GM18507 (cell line): ENCODE data around the gene HTR3B.
A peak's percentile ranks its signal among the peaks of the same experiment; 100 is the strongest.
"Not testable (repeated sequence)": the region's sequence is repeated elsewhere in the genome, so short reads cannot be mapped to it uniquely, and the experiment has no call there.

Experiments used
- DNase-seq: peaks from one replicate; pipeline ENCODE4 v3.0.0; 2011; ENCODE audit warnings: low read depth; ENCODE audit not compliant: insufficient read length; ENCODE audit errors: extremely low spot score
- FAIRE-seq: peaks from 2 replicates; lab custom pipeline; 2011; peaks lifted over from hg19 to GRCh38; lab: Jason Lieb, UNC

HTR3B gene

DNA sequence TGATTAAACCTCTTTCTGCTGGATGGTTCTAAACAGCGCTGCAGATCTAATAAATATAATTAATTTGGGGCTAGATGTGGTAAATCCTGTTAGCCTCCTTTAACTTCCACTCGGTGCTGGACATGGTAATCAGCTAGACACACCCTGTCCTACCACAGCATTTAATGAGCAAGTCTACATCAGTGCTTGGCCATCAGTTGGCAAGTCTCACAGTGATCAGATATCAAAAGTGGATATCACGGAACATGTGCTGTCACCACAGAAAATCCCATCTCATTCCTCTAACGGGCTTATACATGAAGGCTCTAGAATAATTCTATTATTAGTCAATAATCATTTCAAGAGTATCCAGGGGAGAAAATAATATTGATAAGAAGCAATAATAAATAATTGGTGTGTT, 23.6 kb upstream of the HTR3B start:
- FAIRE-seq = no peak
- no peak for DNase-seq

DNA sequence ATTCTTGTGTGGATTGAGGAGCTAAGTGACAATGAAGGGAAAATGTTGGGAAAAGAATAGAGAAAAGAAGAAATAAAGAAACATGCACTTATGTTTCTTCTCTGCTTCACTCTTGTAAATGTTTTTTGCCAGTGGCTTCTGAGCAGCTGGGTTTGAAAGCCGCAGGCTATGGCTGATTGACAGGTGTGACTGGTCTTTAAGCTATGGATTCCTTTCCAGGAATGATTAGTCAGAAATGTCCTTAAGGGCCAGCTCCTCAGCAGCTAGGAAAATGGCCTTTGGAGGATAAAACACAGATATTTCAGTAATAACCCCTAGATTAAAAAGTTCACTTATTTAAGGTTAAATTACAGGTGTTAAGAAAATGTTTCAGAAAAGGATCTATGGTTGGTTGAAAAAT, 22.7 kb upstream of the HTR3B start:
- FAIRE-seq (no peak), DNase-seq (no peak)

DNA sequence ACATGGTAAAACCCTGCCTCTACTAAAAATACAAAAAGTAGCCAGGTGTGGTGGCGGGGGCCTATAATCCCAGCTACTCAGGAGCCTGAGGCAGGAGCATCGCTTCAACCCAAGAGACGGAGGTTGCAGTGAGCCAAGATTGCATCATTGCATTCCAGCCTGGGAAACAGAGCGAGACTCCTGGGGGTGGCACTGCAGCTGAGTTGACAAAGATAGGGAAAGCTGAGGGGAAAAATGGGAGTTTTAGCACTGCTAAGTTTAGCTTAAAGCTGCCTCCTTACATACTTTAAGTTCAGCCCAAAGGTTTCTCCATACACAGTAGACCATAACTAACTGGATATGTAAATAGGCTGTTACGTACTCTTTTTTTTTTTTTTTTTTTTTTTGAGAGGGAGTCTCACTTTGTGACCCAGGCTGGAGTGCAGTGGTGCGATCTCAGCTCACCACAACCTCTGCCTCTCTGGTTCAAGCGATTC, 20.2 kb upstream of the HTR3B start:
- FAIRE-seq = no peak
- DNase-seq = no peak

DNA sequence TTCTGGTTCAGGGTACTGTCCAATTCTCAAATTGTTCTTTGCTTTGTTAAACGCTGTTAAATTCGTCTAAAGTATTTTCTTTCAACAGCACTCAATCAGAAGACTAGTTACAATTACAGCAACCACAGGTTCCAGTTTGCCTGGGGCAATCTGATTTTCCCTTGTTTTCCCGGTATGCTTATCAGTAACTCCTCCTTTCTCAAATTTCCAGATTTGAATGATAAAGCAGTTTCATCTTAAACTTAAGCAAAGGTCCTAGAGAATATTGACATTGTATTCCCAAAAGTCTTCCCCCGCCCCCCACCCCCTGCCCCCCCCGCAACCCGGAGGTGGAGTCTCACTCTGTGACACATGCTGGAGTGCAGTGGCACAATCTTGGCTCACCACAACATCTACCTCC, 18.7 kb upstream of the HTR3B start:
- FAIRE-seq (no peak), DNase-seq (no peak)

DNA sequence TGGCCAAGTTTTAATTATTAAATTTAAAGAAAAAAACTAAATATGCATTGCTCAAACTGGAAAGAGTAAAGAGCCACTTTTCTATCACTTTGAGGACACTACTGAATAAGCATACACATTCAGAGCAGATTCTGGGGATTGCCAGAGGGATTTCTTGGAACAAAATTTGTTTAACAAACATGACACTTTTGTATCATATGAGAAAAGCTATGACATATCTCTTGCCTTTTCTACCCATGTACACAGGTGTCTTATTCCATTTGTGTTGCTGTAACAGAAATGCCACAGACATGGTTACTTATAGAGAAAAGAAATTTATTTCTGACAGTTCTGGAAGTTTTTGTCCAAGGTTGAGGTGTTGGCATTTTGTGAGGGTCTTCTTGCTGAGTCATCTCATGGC, 15.7 kb upstream of the HTR3B start:
- DNase-seq = no peak
- FAIRE-seq = no peak

DNA sequence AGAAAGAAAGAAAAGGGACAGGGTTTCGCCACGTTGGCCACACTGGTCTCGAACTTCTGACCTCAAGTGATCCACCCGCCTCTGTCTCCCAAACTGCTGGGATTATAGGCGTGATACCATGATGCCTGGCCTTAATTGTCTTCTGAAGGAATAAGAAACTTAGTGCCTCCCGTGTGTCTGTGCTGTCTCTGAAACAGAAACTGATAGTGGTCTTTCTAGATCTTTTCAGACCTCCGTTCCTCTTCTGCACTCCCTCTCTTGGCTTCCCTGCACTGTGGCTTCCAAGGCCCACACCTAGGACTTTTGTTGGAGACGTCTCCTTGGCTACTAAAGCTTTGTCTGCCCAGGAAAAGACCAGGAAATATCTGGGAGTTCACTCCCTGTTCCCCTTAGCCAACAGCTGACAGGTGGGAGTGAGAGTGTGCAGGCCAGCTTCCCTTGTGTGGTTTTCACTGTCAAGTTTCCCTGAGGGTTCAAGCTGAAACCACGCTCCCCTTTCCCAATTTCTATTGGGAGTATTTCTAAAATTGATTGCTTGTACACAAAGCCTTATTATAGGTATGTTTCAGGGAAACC, 10.1 kb upstream of the HTR3B start:
- FAIRE-seq = peak; percentile 24
- DNase-seq = no peak

DNA sequence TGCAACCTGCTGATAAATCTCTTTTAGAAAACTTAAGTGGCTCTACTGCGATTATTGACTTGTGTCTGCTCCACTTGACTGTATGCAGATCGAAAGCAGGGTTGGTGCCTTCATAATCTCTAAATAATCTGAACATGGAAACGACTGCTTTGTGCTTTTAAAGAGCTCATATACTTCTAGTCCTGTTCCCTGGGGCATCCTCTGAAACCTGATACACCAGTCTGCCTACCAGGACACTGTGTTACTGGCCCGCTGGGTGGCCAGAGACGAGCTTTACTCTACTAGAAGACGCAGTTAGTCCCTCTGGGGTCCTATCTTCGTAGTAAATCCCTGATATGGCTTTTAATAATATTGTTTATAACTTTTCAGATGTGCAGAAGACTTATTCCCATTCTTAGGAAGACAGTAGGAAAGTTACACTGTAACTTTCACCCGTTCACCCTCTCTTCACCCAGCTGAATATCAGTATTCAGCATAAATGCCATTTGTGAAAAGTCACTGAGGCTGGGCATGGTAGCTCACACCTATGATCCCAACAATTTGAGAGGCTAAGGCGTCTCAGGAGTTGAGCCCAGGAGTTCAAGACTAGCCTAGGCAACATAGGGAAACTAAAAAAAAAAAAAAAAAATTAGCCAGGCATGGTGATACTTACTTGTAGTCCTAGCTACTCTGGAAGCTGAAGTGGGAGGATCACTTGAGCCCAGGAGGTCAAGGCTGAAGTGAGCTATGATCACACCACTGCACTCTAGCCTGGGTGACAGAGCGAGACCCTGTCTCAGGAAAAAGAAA, 9.0 kb upstream of the HTR3B start:
- DNase-seq (no peak), FAIRE-seq (no peak)

DNA sequence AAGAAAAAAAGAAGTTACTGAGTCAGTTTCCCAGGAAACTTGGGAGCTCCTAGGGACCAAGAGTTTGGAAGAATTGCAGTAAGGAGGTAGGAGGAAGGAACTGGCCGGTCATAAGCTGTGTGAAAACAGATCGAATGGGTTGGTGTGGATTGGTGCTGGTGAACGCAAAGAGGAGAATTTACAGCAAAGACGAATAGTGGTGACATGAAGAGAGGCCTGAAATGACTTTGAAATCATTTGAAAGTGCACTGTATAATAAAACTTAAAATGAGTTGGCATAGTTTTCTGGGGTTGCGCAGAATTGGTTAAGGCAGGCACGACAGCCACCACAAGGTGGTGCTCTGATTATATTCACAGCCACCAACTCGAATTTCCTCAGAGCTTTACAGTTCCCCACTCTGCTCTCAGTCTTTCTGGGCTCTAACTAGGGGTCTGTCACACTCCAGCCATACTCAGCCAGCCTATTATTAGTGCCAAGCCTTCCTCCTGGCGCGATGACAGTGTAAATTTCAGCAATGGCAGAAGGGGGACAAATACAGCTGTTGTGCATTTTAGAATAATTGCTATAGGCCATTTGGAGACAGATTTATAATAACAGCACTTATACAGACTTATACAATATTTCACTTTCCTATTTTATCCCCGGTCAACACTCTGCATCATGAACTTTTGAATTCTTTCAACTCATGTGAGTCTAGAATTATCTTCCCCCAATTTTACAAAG, 8.3 kb upstream of the HTR3B start:
- FAIRE-seq = peak; percentile 89
- peak; percentile 8 for DNase-seq

DNA sequence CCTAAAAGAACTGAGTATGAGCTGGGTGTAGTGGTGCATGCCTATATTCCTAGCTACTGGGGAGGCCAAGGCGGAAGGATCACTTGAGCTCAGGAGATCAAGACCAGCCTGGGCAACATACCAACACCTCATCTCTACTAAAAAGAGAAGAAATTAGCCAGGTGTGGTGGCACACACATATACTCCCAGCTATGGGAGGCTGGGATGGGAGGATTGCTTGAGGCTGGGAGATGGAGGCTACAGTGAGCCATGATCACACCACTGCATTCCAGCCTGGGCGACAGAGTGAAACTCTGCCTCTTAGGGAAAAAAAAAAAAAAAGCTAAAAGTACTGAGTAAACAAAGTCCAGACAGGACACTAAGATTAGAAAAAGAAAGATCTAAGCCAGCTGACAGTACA, 3.5 kb upstream of the HTR3B start:
- FAIRE-seq (no peak), DNase-seq (no peak)

DNA sequence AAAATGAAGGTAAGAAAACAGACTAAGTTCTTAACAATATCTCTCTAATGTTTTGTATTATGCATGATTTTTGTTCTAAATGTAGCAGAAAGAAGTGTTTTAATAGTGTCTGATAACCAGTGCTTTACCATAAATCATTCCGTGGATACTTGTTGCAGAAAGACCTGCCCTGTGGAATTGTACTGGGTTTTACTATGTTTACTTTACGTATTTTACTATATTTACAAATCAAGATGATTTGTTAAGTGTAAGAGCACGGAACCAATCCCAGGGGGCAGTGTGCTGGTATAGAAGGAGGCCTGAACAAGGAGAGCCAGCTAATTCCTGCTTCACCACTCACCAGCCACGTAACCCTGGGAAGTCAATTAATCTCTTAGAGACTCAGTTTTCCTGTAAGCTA, 1.4 kb downstream of the HTR3B start:
- FAIRE-seq = no peak
- no peak for DNase-seq

DNA sequence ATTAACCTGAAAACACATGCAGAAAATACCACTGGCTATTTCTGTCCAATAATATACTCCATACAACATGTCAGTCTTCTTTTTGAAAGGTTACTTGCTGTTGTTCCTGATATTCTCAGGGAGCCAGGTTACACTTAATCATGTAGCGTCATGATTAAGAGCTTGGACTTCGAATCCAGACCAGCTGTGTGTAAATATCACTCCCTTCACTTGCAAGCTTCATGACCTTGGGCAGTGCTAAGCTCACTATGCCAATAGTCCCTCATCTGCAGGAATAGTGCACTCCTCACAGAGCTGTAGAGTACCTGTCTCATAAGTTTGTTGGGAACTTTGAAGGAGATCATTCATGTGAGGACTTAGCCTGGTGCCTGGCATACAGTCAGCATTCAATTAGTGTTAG, 1.9 kb downstream of the HTR3B start:
- no peak for FAIRE-seq
- no peak for DNase-seq

DNA sequence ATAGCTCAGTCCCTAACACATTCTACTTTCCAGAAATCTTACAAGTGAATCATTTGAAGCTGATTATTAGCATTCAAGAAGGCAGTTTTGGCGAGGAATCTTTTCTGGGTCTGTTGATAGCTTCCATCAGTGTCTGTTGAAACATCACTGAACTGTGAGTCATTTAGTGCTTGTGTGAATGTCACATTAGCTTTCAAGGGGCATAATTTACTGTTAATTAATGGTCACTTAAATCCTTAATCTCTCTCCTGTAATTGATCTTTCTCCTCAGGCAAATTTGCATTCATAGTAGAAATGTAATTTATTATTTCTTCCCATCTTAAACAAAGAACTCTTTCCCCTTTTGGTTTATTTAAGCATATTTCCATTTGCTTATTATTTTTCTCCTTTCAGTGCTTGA, 2.6 kb downstream of the HTR3B start:
- DNase-seq = no peak
- FAIRE-seq = no peak

DNA sequence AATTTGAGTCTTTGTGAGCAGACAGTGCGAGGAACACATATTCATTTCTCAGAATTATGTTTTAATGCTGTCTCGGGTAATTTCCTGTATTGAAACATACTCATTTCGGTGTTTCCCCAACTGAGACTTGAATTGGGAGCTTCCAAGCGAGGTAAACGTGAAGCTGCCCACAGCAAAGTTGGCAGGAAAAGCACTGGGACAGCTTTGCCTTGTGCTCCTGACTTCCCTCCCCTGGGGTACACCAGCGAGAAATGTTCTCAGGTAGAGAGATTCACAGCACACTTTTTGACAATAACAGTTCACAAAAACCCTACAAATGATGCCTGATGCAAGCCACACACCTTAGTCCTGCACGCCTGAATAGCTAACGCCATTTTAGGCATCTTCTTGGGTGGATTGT, 3.1 kb downstream of the HTR3B start:
- no peak for FAIRE-seq
- DNase-seq = no peak

DNA sequence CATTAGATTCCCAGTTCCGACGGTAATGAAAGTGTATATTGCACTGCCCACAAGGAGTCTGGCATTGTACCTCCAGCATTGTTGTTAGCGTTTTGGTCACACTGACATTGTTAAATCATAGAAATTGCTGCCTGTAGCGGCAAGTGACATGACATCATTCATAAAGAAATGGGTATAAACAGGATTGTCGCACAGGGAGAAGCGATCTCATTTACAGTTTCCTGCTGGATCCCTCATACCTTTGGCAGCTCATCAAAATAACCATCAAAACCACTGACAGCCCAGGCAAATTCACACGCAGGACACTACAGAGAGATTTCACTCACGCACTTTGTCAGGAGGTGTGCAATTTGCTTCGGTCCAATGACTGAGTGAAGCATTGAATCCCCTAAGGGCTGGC, 3.5 kb downstream of the HTR3B start:
- FAIRE-seq = no peak
- no peak for DNase-seq

DNA sequence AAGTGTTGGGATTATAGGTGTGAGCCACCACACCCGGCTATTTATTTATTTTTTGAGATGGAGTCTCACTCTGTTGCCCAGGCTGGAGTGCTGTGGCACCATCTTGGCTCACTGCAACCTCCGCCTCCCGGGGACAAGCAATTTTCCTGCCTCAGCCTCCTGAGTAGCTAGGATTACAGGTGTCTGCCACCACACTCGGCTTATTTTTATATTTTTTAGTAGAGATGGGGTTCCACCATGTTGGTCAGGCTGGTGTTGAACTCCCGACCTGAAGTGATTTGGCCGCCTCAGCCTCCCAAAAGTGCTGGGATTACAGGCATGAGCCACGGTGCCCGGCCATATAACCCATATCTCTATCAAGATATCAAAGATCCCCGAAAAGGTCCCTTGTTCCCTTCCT, 6.9 kb downstream of the HTR3B start:
- DNase-seq, FAIRE-seq: not testable (repeated sequence)

DNA sequence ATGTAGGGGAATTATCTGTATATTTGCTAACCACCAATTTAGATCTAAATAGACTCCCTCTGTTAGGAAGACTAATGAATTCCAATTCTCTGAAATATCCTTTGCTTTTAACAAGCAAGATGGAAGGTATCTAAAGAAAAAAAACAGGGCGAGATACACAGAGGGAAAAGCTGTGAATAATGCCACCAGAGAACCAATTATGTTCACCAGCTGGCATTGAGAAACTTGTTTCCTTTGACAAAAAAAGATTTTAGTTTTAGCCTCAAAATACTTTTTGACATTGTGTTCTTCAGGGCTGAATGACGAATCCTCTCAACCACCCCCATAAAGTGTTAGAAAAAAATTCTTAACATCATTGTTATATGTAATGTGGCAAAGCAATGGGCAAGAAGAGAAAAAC, 19.0 kb downstream of the HTR3B start:
- no peak for FAIRE-seq
- no peak for DNase-seq

DNA sequence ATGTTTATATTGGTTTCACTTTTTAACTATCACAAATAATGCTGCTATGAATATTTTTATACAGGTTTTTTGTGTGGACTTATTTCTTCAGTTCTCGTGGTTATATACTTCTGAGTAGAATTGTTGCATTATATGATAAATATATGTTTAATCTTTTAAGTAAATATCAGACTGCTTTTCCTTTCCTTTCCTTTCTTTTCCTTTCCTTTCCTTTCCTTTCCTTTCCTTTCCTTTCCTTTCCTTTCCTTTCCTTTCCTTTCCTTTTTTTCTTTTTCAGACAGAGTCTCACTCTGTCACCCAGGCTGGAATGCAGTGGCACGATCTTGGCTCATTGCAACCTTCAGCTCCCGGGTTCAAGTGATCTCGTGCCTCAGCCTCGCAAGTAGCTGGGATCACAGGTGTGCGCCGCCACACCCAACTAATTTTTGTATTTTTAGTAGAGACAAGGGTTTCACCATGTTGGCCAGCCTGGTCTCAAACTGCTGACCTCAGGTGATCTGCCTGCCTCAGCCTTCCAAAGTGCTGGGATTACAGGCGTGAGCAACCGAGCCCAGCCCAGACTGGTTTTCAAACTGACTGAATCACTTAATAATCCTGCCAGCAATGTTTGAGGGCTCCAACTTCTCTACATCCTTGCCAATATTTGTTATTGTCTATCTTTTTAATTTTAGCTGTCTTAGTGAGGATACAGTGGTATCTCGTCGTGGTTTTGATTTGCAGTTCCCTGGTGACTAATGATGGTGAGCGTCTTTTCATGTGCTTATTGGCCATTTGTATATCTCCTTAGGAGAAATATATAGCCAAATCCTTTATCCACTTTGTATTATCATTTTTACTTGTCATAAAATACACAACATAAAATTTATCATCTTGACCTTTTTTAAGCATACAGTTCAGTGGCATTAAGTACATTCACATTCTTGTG, 21.9 kb downstream of the HTR3B start:
- no peak for DNase-seq
- FAIRE-seq = no peak

DNA sequence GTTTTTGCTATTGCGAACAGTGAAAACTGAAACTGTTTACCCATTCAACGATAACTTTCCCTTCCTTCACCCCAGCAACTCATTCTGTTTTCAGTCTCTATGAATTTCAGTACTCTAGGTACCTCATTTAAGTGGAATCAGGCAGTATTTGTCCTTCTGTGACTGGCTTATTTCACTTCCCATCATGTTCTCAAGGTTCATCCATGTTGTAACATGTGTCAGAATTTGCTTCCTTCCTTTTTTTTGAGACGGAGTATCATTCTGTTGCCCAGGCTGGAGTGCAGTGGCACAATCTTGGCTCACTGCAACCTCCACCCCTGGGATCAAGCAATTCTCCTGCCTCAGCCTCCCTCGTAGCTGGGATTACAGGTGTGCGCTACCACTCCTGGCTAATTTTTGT, 23.7 kb downstream of the HTR3B start:
- FAIRE-seq (no peak), DNase-seq (no peak)

DNA sequence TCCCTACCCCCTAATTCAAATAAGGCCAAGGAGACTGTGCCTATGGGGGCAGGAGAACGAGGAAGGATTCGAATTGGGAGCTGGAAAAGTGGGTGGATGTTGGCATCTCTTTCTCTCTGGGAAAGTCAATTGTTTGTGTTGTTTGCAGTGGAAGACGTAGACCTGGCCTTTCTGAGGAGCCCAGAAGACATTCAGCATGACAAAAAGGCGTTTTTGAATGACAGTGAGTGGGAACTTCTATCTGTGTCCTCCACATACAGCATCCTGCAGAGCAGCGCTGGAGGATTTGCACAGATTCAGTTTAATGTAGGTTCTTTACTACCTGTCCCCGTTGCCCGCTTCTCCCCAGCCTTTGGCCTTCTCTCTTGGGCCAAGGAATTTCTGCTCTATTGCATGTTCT, 28.2 kb downstream of the HTR3B start:
- FAIRE-seq (no peak), DNase-seq (no peak)

DNA sequence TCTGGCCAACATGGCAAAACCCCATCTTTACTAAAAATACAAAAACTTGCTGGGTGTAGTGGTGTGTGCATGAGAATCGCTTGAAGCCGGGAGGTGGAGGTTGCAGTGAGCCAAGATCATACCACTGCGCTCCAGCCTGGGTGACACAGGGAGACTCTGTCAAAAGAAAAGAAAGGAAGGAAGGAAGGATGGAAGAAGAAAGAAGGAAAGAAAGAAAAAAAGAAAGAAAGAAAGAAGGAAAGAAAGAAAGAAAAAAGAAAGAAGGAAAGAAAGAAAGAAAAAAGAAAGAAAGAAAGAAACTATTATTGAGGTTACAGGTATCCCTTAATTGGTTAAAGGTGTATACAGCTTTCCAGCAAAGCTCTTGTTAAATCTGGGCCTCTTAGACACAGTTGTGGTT, 29.6 kb downstream of the HTR3B start:
- not testable (repeated sequence) for DNase-seq, FAIRE-seq
